ENCODE results near the gene ARSB.

DNA sequence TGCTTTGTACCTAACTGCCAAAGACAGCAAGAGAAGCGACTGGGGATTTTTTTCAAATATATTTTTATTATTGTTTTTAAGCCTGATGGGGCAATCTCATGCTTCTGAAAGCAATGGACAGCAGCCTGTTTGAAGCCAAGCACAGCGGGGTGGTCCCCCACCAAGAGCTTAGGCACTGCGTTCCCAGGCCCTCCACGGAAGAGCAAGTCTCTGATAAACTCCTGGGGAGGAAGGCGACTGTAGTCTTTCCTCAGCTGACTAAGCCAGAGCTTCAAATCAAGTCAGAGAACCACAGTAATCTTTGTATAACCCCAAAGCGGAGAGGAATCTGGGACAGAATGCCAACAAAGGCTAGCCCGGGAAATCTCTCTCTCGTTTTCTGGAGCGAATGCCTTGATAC, 54.4 kb downstream of the ARSB start:
- TF ChIP-seq EZH2 (IDR thresholded peaks at IDR 0.05; ENCODE audit: low read length, missing control alignments): no peak
- TF ChIP-seq, protein P1, sequence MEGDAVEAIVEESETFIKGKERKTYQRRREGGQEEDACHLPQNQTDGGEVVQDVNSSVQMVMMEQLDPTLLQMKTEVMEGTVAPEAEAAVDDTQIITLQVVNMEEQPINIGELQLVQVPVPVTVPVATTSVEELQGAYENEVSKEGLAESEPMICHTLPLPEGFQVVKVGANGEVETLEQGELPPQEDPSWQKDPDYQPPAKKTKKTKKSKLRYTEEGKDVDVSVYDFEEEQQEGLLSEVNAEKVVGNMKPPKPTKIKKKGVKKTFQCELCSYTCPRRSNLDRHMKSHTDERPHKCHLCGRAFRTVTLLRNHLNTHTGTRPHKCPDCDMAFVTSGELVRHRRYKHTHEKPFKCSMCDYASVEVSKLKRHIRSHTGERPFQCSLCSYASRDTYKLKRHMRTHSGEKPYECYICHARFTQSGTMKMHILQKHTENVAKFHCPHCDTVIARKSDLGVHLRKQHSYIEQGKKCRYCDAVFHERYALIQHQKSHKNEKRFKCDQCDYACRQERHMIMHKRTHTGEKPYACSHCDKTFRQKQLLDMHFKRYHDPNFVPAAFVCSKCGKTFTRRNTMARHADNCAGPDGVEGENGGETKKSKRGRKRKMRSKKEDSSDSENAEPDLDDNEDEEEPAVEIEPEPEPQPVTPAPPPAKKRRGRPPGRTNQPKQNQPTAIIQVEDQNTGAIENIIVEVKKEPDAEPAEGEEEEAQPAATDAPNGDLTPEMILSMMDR (conservative IDR thresholded peaks at IDR 0.05 in 1 of 2, IDR thresholded peaks at IDR 0.05 in 1 of 2; ENCODE audit: low read depth in 1 of 2, low read length in 2 of 2): no peak
